SK-N-SH (cell line): Measurements from ENCODE around the gene EEF1AKMT1. TPM values are rescaled to one million over a fixed set of nuclear protein-coding genes. Genes with fewer than 3 reads are reported as not detected.

Source experiments
- CTCF ChIA-PET: fragments of 300-600, 350-600 bp; formaldehyde crosslinking; extraction: SDS; loops from one replicate; lab custom pipeline; 2021; lab: Yijun Ruan, JAX
- POLR2A ChIA-PET: fragments of 350-600 bp; sonication (Branson Sonifier 250); formaldehyde crosslinking; extraction: SDS; loops from one replicate; lab custom pipeline; 2020; ENCODE audit warnings: antibody characterized with exemption, inconsistent platforms; lab: Yijun Ruan, JAX
- DNase-seq: peaks from one replicate; pipeline ENCODE4 v3.0.0; 2012
- H2AFZ ChIP-seq: fragments of 200-600 bp; sonication (generic); 2 replicates; pipeline ENCODE4 v1.8.1; 2016; ENCODE audit warnings: antibody characterized with exemption, mild to moderate bottlenecking, low read depth
- H3F3A ChIP-seq: fragments of 200-600 bp; sonication (generic); replicated peaks from 2 replicates; pipeline ENCODE3; 2016; ENCODE audit warnings: antibody characterized with exemption, mild to moderate bottlenecking; ENCODE audit not compliant: insufficient read depth
- H3K27ac ChIP-seq, 2 experiments: fragments of 200-500 bp in 1 of 2; fragments of 200-600 bp in 1 of 2; sonication (Bioruptor generic) in 1 of 2; sonication (generic), shearing (Covaris generic) in 1 of 2; 2 replicates each; pipeline versions ENCODE4 v1.5.1 to v1.6.1; 2014 to 2016; ENCODE audit warnings: low read depth in 2 of 2, inconsistent platforms in 1 of 2, low read length in 1 of 2, mild to moderate bottlenecking in 1 of 2, mixed read lengths in 1 of 2
- H3K27me3 ChIP-seq: fragments of 200-600 bp; sonication (generic), shearing (Covaris generic); 2 replicates; pipeline ENCODE4 v1.6.1; 2016; ENCODE audit warnings: mixed run types; ENCODE audit not compliant: insufficient read depth
- H3K36me3 ChIP-seq, 2 experiments: fragments of 200-500 bp in 1 of 2; fragments of 200-600 bp in 1 of 2; sonication (Bioruptor generic) in 1 of 2; sonication (generic) in 1 of 2; replicated peaks in 1 of 2; 2 replicates each; pipeline versions ENCODE3 to v1.5.1; 2014 to 2016; ENCODE audit warnings: low read length in 1 of 2, mild to moderate bottlenecking in 1 of 2; ENCODE audit not compliant: insufficient read depth in 2 of 2, control insufficient read depth in 1 of 2
- H3K4me1 ChIP-seq, 2 experiments: fragments of 200-500 bp in 1 of 2; fragments of 200-600 bp in 1 of 2; sonication (Bioruptor generic) in 1 of 2; sonication (generic), shearing (Covaris generic) in 1 of 2; 2 replicates each; pipeline versions ENCODE4 v1.5.1 to v1.6.1; 2014 to 2016; ENCODE audit warnings: low read depth in 1 of 2, low read length in 1 of 2, mixed run types in 1 of 2; ENCODE audit not compliant: insufficient read depth in 2 of 2, control insufficient read depth in 1 of 2
- H3K4me2 ChIP-seq: fragments of 200-600 bp; sonication (generic), shearing (Covaris generic); 2 replicates; pipeline ENCODE4 v1.6.1; 2017; ENCODE audit warnings: mixed run types
- H3K4me3 ChIP-seq, 2 experiments: fragments of 200-500 bp in 1 of 2; fragments of 200-600 bp in 1 of 2; sonication (Bioruptor generic) in 1 of 2; sonication (generic), shearing (Covaris generic) in 1 of 2; 2 replicates each; pipeline versions ENCODE4 v1.5.1 to v1.8.1; 2014 to 2016; ENCODE audit warnings: low read depth in 2 of 2, inconsistent platforms in 1 of 2, low read length in 1 of 2, mild to moderate bottlenecking in 1 of 2, mixed read lengths in 1 of 2, moderate library complexity in 1 of 2
- H3K79me2 ChIP-seq: fragments of 200-600 bp; sonication (generic); 2 replicates; pipeline ENCODE4 v1.8.1; 2017; ENCODE audit warnings: mild to moderate bottlenecking; ENCODE audit not compliant: insufficient read depth
- H3K9ac ChIP-seq: fragments of 200-600 bp; sonication (generic); 2 replicates; pipeline ENCODE4 v1.6.1; 2017; ENCODE audit warnings: mixed run types
- H3K9me2 ChIP-seq: fragments of 200-600 bp; sonication (generic); 2 replicates; pipeline ENCODE4 v1.6.1; 2017; ENCODE audit warnings: mixed run types
- H3K9me3 ChIP-seq: fragments of 200-600 bp; sonication (generic); 2 replicates; pipeline ENCODE4 v1.6.1; 2017; ENCODE audit warnings: mixed run types, mild to moderate bottlenecking, moderate library complexity
- H4K20me1 ChIP-seq: fragments of 200-600 bp; sonication (generic); 2 replicates; pipeline ENCODE4 v1.6.1; 2017; ENCODE audit warnings: mild to moderate bottlenecking, mixed run types; ENCODE audit not compliant: insufficient read depth
- CHD2 ChIP-seq: fragments of 150-350 bp; IDR thresholded peaks from 2 replicates; pipeline ENCODE4 v1.6.1; 2018; ENCODE audit warnings: low read length; ENCODE audit not compliant: partially characterized antibody
- EP300 ChIP-seq, 2 experiments: IDR thresholded peaks; 2 replicates each; pipeline versions ENCODE4 v1.4.0 to v1.6.1; 2012; ENCODE audit warnings: borderline replicate concordance in 1 of 2, low read depth in 1 of 2, low read length in 1 of 2
- EZH2phosphoT487 ChIP-seq: fragments of 200-600 bp; sonication (generic); IDR thresholded peaks from 2 replicates; pipeline ENCODE4 v1.6.1; 2017; ENCODE audit warnings: low read depth, mixed run types, mild to moderate bottlenecking, antibody characterized with exemption, moderate library complexity, borderline replicate concordance
- FOXM1 ChIP-seq: IDR thresholded peaks from 2 replicates; pipeline ENCODE4 v1.4.0; 2012; ENCODE audit warnings: low read depth, mild to moderate bottlenecking
- GABPA ChIP-seq: IDR thresholded peaks from 2 replicates; pipeline ENCODE4 v1.4.0; 2012; ENCODE audit warnings: low read depth, mild to moderate bottlenecking
- GATA2 ChIP-seq: sonication (generic); formaldehyde crosslinking; IDR thresholded peaks from 2 replicates; pipeline ENCODE4 v1.5.0; 2020; ENCODE audit warnings: mild to moderate bottlenecking, missing genetic modification reagents
- JUND ChIP-seq: IDR thresholded peaks from 2 replicates; pipeline ENCODE4 v1.4.0; 2012
- MXI1 ChIP-seq: IDR thresholded peaks from 2 replicates; pipeline ENCODE4 v1.6.1; 2012; ENCODE audit warnings: mild to moderate bottlenecking, low read depth, low read length, improper control_type of control experiment
- NRF1 ChIP-seq: IDR thresholded peaks from 2 replicates; pipeline ENCODE4 v1.6.1; 2012; ENCODE audit warnings: low read depth, mild to moderate bottlenecking, low read length
- POLR2AphosphoS5 ChIP-seq: IDR thresholded peaks from 2 replicates; pipeline ENCODE4 v1.6.1; 2012; ENCODE audit warnings: low read depth, low read length
- RCOR1 ChIP-seq: fragments of 150-350 bp; IDR thresholded peaks from 2 replicates; pipeline ENCODE4 v1.6.1; 2017; ENCODE audit warnings: antibody characterized with exemption, low read length
- RFX5 ChIP-seq: IDR thresholded peaks from 2 replicates; pipeline ENCODE4 v1.6.1; 2012; ENCODE audit warnings: mild to moderate bottlenecking, improper control_type of control experiment, low read length
- SIN3A ChIP-seq: IDR thresholded peaks from 2 replicates; pipeline ENCODE4 v1.6.1; 2012; ENCODE audit warnings: low read depth, mild to moderate bottlenecking, low read length, moderate library complexity, borderline replicate concordance
- SMC3 ChIP-seq: IDR thresholded peaks from 2 replicates; pipeline ENCODE4 v1.6.1; 2012; ENCODE audit warnings: low read depth, low read length, improper control_type of control experiment
- TCF12 ChIP-seq: IDR thresholded peaks from 2 replicates; pipeline ENCODE4 v1.4.0; 2012
- TEAD4 ChIP-seq: IDR thresholded peaks from 2 replicates; pipeline ENCODE4 v1.4.0; 2012; ENCODE audit warnings: mild to moderate bottlenecking, borderline replicate concordance; ENCODE audit not compliant: insufficient read depth
- WGBS: methylation state at CpG from one replicate; pipeline ENCODE4 v1.1.6; 2017; ENCODE audit warnings: low lambda C conversion rate; 5-methylcytosine and 5-hydroxymethylcytosine counted together
- polyA plus RNA-seq, 3 experiments: library from polyadenylated mRNA; depleted of rRNA; stranded (reverse); fragments of >200 nt; gene quantifications; 2 replicates each; pipeline ENCODE4 v1.2.3, GENCODE V29; 2012
- TF ChIP-seq, protein P1 (sequence below): IDR thresholded peaks from 2 replicates; pipeline ENCODE4 v1.4.0; 2012; ENCODE audit warnings: low read depth, borderline replicate concordance
- TF ChIP-seq, protein P2 (sequence below): fragments of 200-600 bp; sonication (generic); IDR thresholded peaks from 2 replicates; pipeline ENCODE4 v1.6.1; 2017; ENCODE audit warnings: antibody characterized with exemption, mild to moderate bottlenecking, moderate library complexity
- TF ChIP-seq, protein P3 (sequence below): fragments of 150-350 bp; IDR thresholded peaks from 2 replicates; pipeline ENCODE4 v1.6.1; 2017; ENCODE audit warnings: antibody characterized with exemption, low read length, low read depth, borderline replicate concordance

EEF1AKMT1 gene
- polyA plus RNA-seq, 1 of the 3 experiments (the other 2 are of a cell fraction) = 4.2 TPM

DNA sequence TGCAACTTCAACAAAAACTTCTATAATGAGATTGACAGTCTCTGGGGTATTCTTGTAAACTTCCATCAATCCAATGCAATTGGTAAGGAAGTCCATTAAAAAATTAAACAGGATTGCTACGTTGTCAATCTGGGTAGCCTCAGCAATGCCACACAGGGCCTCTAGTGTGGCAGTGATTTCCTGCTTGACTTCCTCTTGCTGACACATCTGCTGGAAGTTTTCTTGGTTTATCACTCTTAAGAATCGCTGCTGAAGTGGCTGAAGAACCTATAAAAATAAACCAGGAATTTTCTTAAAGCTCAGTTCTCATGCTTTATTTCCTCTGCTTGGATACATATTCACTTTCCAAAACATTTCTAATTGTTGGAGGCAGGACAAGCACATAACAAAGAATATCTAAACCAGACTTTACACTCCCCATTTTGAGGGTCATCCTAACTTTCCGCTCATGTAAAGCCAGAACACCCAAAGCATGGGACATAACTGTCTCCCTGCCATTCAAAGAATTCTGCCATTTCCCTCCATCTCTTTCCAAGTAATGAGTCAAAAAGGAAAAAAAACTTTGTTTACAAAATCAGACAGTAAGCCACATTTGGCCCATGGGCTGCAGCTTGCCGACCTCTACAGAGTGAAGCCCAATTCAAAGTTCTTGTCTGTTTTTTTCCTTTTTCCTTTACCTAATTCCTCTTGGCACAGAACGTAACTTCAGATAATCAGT lies 23.2 kb upstream of the EEF1AKMT1 start (continued):
- TF ChIP-seq, protein P1, sequence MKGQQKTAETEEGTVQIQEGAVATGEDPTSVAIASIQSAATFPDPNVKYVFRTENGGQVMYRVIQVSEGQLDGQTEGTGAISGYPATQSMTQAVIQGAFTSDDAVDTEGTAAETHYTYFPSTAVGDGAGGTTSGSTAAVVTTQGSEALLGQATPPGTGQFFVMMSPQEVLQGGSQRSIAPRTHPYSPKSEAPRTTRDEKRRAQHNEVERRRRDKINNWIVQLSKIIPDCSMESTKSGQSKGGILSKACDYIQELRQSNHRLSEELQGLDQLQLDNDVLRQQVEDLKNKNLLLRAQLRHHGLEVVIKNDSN = no peak
- TF ChIP-seq NRF1 = no peak
- TF ChIP-seq, all 33 proteins: peak for 0

DNA sequence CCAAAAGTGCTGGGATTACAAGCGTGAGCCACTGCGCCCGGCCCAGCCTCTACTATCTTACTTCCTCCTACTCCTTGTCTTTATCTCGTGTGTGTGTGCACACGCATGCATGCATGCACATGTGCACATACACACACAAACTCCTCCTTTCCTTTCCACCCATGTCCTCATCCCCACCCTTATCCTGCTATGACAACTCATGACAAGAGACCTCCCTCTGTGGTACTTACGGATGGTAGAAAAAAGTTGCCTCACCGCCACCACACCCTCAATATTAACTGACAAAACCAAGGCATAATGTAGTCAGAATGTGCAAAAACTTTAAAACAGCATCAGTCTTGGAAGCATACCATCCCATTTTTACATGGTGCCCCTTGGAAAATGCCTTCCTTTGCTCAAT lies 15.9 kb upstream of the EEF1AKMT1 start:
- no peaks in the 10 kb centered on the region for H3K27me3 ChIP-seq
- DNase-seq = no peak
- H3F3A ChIP-seq = peaks cover 3% of the 10 kb centered on the region
- TF ChIP-seq FOXM1 (no peak), EZH2phosphoT487 (no peak), RFX5 (no peak), SMC3 (no peak), CHD2 (no peak), TCF12 (no peak), POLR2AphosphoS5 (no peak), MXI1 (no peak)
- H3K4me3 ChIP-seq = no peak overlapping the region
- H3K36me3 ChIP-seq = peaks cover 17 to 21% of the 10 kb centered on the region in 2 experiments
- H4K20me1 ChIP-seq = no peaks in the 10 kb centered on the region
- H3K79me2 ChIP-seq = no peaks in the 10 kb centered on the region
- WGBS = over 99% methylated on average over 7 of the region's 7 CpGs
- ChIA-PET CTCF (no interaction called here), POLR2A (no interaction called here)
- no peak overlapping the region for H2AFZ ChIP-seq
- no peaks in the 10 kb centered on the region for H3K9me3 ChIP-seq
- H3K27ac ChIP-seq = no peak overlapping the region
- H3K9ac ChIP-seq = no peak overlapping the region
- peaks cover 0 to 4% of the 10 kb centered on the region in 2 experiments; a peak in 1 of 4 replicates for H3K4me1 ChIP-seq
- H3K4me2 ChIP-seq = no peak overlapping the region
- H3K9me2 ChIP-seq = no peaks in the 10 kb centered on the region

DNA sequence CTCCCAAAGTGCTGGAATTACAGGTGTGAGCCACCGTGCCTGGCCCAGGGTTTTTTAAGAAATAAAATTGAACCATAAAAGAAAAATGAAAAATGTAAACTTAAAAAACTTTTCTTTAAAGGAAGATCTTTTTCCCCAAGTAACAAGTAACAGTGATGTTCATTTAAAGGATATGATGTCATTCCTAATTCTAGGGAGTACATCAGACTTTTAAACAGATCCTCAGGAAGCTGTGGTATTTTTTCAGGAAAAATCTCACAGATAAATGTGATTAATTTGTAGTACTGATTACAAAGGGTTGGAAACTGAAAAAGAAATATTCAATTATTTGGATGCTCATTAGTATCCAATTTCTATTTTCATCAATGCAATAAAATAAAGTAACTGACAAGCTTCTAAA lies 14.6 kb upstream of the EEF1AKMT1 start:
- CTCF ChIA-PET = interaction anchor here (2.7 kb wide), 1 partner anchor 40 kb away, joined by 11 read pairs; no protein-coding TSS in a partner anchor
- no peaks in the 10 kb centered on the region for H3K9me3 ChIP-seq
- TF ChIP-seq RCOR1 = no peak
- no peak for TF ChIP-seq GATA2 (CRISPR knock-in tag)
- no peak for TF ChIP-seq EP300 (IDR thresholded peaks at IDR 0.05; ENCODE audit: borderline replicate concordance in 1 of 2, low read depth in 1 of 2, low read length in 1 of 2)
- no peak for TF ChIP-seq SIN3A
- TF ChIP-seq TEAD4 = no peak
- TF ChIP-seq, protein P2, sequence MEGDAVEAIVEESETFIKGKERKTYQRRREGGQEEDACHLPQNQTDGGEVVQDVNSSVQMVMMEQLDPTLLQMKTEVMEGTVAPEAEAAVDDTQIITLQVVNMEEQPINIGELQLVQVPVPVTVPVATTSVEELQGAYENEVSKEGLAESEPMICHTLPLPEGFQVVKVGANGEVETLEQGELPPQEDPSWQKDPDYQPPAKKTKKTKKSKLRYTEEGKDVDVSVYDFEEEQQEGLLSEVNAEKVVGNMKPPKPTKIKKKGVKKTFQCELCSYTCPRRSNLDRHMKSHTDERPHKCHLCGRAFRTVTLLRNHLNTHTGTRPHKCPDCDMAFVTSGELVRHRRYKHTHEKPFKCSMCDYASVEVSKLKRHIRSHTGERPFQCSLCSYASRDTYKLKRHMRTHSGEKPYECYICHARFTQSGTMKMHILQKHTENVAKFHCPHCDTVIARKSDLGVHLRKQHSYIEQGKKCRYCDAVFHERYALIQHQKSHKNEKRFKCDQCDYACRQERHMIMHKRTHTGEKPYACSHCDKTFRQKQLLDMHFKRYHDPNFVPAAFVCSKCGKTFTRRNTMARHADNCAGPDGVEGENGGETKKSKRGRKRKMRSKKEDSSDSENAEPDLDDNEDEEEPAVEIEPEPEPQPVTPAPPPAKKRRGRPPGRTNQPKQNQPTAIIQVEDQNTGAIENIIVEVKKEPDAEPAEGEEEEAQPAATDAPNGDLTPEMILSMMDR = no peak
- TF ChIP-seq JUND = no peak
- no peak for TF ChIP-seq SMC3
- TF ChIP-seq GABPA = no peak
- TF ChIP-seq, protein P3, sequence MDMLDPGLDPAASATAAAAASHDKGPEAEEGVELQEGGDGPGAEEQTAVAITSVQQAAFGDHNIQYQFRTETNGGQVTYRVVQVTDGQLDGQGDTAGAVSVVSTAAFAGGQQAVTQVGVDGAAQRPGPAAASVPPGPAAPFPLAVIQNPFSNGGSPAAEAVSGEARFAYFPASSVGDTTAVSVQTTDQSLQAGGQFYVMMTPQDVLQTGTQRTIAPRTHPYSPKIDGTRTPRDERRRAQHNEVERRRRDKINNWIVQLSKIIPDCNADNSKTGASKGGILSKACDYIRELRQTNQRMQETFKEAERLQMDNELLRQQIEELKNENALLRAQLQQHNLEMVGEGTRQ = no peak

More for the DNA sequence above, 14.6 kb upstream of the EEF1AKMT1 start:
- Histone ChIP-seq H3K79me2 (no peaks in the 10 kb centered on the region), H3K27me3 (no peaks in the 10 kb centered on the region), H3F3A (peaks cover 3% of the 10 kb centered on the region), H3K9me2 (no peaks in the 10 kb centered on the region), H3K36me3 (peaks cover 17 to 28% of the 10 kb centered on the region in 2 experiments), H3K4me1 (peaks cover 0 to 4% of the 10 kb centered on the region in 2 experiments; a peak in 1 of 4 replicates), H4K20me1 (no peaks in the 10 kb centered on the region), H3K9ac (no peak overlapping the region), H3K4me3 (no peak overlapping the region), H3K27ac (no peak overlapping the region), H2AFZ (no peak overlapping the region), H3K4me2 (no peak overlapping the region)
- 90% methylated on average over 1 of the region's 1 CpG for WGBS
- POLR2A ChIA-PET = no interaction called here
- no peak for DNase-seq
